ENCODE measurements around the gene TTI1. TPM values are rescaled to one million over a fixed set of nuclear protein-coding genes. Genes with fewer than 3 reads are reported as not detected.

The TTI1 gene
- total and polyA plus RNA-seq, 2 of the 13 experiments (the other 11 are each of a cell fraction or from before 2014, with no cell fraction given) = 22.9 to 39.8 TPM

DNA sequence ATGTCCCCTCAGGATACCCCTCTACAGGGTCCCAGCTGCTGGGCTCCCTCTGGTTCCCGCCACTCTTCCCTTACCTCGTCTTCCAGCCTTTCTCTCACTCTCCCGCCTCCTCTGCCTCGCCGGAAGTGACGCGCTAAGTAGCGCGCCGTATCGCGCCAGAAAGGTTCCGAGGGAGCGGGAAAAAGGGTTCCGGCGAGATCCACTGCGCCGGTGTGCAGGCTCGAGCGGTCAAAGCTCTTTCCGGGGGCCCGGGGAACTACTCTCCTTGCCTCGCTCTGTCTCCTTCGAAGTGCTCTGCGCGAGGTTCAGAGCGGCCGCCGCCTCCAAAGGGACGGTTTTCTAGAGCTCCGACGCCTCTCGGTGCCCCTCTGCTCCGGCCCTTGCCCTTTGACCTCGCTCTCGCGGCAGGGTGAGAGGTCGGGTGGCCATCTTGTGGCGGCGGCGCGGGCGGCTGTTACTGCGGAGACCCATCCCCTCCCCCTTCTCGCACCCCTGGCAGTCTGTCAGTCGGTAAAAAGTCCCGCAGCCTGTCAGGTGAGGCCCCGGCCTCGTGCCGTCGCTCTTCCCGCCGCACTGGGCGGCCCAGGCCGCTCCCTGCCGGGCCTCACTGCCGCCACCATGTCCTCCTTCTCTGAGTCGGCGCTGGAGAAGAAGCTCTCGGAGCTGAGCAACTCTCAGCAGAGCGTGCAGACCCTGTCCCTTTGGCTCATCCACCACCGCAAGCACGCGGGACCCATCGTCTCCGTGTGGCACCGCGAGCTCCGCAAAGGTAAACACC is at the start of gene TTI1, which contains the start of gene RPRD1B (continued):
- TF ChIP-seq AKNA (CRISPR knock-in tag; IDR thresholded peaks at IDR 0.05; ENCODE audit: borderline replicate concordance) (no peak), MAFK (conservative IDR thresholded peaks at IDR 0.05 in 1 of 2, IDR thresholded peaks at IDR 0.05 in 1 of 2; ENCODE audit: low read length in 2 of 2) (no peak), EZH2 (conservative IDR thresholded peaks at IDR 0.05; ENCODE audit: low read depth, low read length) (no peak), LBX2 (CRISPR knock-in tag; IDR thresholded peaks at IDR 0.05; ENCODE audit: borderline replicate concordance) (no peak), HNRNPUL1 (IDR thresholded peaks at IDR 0.05; ENCODE audit: low read depth, low read length) (no peak), ATF7-NPFF (CRISPR knock-in tag; IDR thresholded peaks at IDR 0.05; ENCODE audit: low read depth) (peak; percentile 93), ZNF644 (CRISPR knock-in tag; IDR thresholded peaks at IDR 0.05; ENCODE audit: low read depth) (no peak), NFRKB (IDR thresholded peaks at IDR 0.05) (no peak; the same call in 1 of the 2 replicates), PPARG (CRISPR knock-in tag; conservative IDR thresholded peaks at IDR 0.05) (peak; percentile 90), ZBTB38 (CRISPR knock-in tag; IDR thresholded peaks at IDR 0.05) (no peak; the same call in none of the 2 replicates), KAT8 (CRISPR knock-in tag; IDR thresholded peaks at IDR 0.05) (peak; percentile 99), ZNF576 (CRISPR knock-in tag; IDR thresholded peaks at IDR 0.05) (0 out of 2 replicates have a peak, but pooled peaks have one; percentile 13), DR1 (CRISPR knock-in tag; IDR thresholded peaks at IDR 0.05) (peak; percentile 77), ZNF326 (CRISPR knock-in tag; IDR thresholded peaks at IDR 0.05; ENCODE audit: borderline replicate concordance) (no peak), ZNF280B (CRISPR knock-in tag; IDR thresholded peaks at IDR 0.05; ENCODE audit: borderline replicate concordance) (peak; percentile 98), HNRNPLL (IDR thresholded peaks at IDR 0.05; ENCODE audit: low read depth, low read length, poor library complexity, severe bottlenecking) (peak; percentile 71), MXI1 (IDR thresholded peaks at IDR 0.05; ENCODE audit: borderline replicate concordance, low read depth, low read length) (peak; percentile 100), ZNF549 (CRISPR knock-in tag; IDR thresholded peaks at IDR 0.05) (peak; percentile 60; the same call in 1 of the 2 replicates), NCOA1 (CRISPR knock-in tag; IDR thresholded peaks at IDR 0.05) (peak; percentile 85; the same call in 1 of the 2 replicates), ZNF329 (CRISPR knock-in tag; IDR thresholded peaks at IDR 0.05; ENCODE audit: low read depth) (peak; percentile 85; the same call in 1 of the 2 replicates), ZNF234 (CRISPR knock-in tag; conservative IDR thresholded peaks at IDR 0.05) (no peak), SP1 (IDR thresholded peaks at IDR 0.05) (no peak), SP1 (CRISPR knock-in tag; IDR thresholded peaks at IDR 0.05) (peak; percentile 77; the same call in 1 of the 2 replicates), ZNF720 (CRISPR knock-in tag; IDR thresholded peaks at IDR 0.05) (peak; percentile 44; the same call in 1 of the 2 replicates)

Measured in HepG2 (cell line).